Activated CD4-positive, alpha-beta T cell treated with anti-CD3 and anti-CD28 coated beads, Interleukin-2, amount 50 U/mL, for 24 hours (primary cell): Measurements from ENCODE around the gene GLCE.
"Not testable (repeated sequence)": the region's sequence is repeated elsewhere in the genome, so short reads cannot be mapped to it uniquely, and the experiment has no call there.

Source experiments
- DNase-seq, 2 donors: peaks; one replicate each; pipeline ENCODE4 v3.0.0-alpha.2; 2020; ENCODE audit warnings: low read depth in 1 of 2, low spot score in 1 of 2

The GLCE gene

GRCh38 chr15:69271217-69271616 lies 110.8 kb downstream of the GLCE start:
- no peak for DNase-seq

GRCh38 chr15:69272139-69272538 lies 111.7 kb downstream of the GLCE start:
- no peak for DNase-seq

GRCh38 chr15:69272891-69273290 lies 112.5 kb downstream of the GLCE start:
- DNase-seq, result no peak

- no peak for DNase-seq
These were observed 114.7 kb downstream of the GLCE start for GRCh38 chr15:69275074-69275670.

- DNase-seq, result no peak
These were observed 115.6 kb downstream of the GLCE start for GRCh38 chr15:69275933-69276560.

GRCh38 chr15:69277316-69277715 lies 116.9 kb downstream of the GLCE start:
- DNase-seq, result no peak

GRCh38 chr15:69279636-69280035 lies 119.2 kb downstream of the GLCE start:
- no peak for DNase-seq

- DNase-seq, result no peak
These were observed 120.3 kb downstream of the GLCE start for GRCh38 chr15:69280783-69281182.

GRCh38 chr15:69282104-69282743 lies 121.8 kb downstream of the GLCE start:
- DNase-seq, result no peak

GRCh38 chr15:69285834-69286233 lies 125.4 kb downstream of the GLCE start:
- no peak for DNase-seq

GRCh38 chr15:69288011-69288410 lies 127.6 kb downstream of the GLCE start:
- no peak for DNase-seq

GRCh38 chr15:69288531-69289341 lies 128.3 kb downstream of the GLCE start:
- no peak for DNase-seq

- no peak for DNase-seq
These were observed 129.1 kb downstream of the GLCE start for GRCh38 chr15:69289342-69290146.

- DNase-seq, result no peak
These were observed 130.1 kb downstream of the GLCE start for GRCh38 chr15:69290346-69291164.

- DNase-seq, result not testable (repeated sequence)
These were observed 131.2 kb downstream of the GLCE start for GRCh38 chr15:69291651-69292050.

- no peak for DNase-seq
These were observed 132.5 kb downstream of the GLCE start for GRCh38 chr15:69292826-69293420.

- no peak for DNase-seq
These were observed 133.5 kb downstream of the GLCE start for GRCh38 chr15:69293741-69294615.

- no peak for DNase-seq
These were observed 136.2 kb downstream of the GLCE start for GRCh38 chr15:69296606-69297005.
